OCI-LY3 (cell line): ENCODE measurements around the gene MS4A5.

Experiments
- H2AFZ ChIP-seq: fragments of 200-600, 300-600 bp; shearing (Covaris generic); 2 replicates; pipeline ENCODE4 v1.6.0; 2014; ENCODE audit warnings: antibody characterized with exemption, low read depth, low read length
- H3K27ac ChIP-seq: fragments of 200-600, 300-600 bp; sonication (generic); 2 replicates; pipeline ENCODE4 v1.5.1; 2014; ENCODE audit warnings: mild to moderate bottlenecking, low read length, moderate library complexity, mixed read lengths
- H3K27me3 ChIP-seq: fragments of 200-600, 300-600 bp; sonication (generic); 2 replicates; pipeline ENCODE4 v1.6.1; 2014; ENCODE audit warnings: low read depth, low read length, mixed read lengths
- H3K36me3 ChIP-seq: fragments of 200-600, 300-600 bp; sonication (generic); replicated peaks from 2 replicates; pipeline ENCODE3; 2014; ENCODE audit warnings: low read depth, low read length, mixed read lengths
- H3K4me1 ChIP-seq: fragments of 300-600, 200-600 bp; sonication (generic); 2 replicates; pipeline ENCODE4 v1.6.1; 2014; ENCODE audit warnings: low read length, mixed read lengths
- H3K4me2 ChIP-seq: fragments of 200-600, 300-600 bp; sonication (generic); 2 replicates; pipeline ENCODE4 v1.6.1; 2014; ENCODE audit warnings: low read length, mixed read lengths
- H3K4me3 ChIP-seq: fragments of 300-600, 200-600 bp; sonication (generic); 2 replicates; pipeline ENCODE4 v1.5.1; 2014; ENCODE audit warnings: antibody characterized with exemption, mild to moderate bottlenecking, low read length, moderate library complexity
- H3K79me2 ChIP-seq: fragments of 300-600, 200-600 bp; shearing (Covaris generic); 2 replicates; pipeline ENCODE4 v1.6.1; 2014; ENCODE audit warnings: mild to moderate bottlenecking, low read length, mixed read lengths
- H3K9ac ChIP-seq: fragments of 300-600, 200-600 bp; shearing (Covaris generic); 2 replicates; pipeline ENCODE4 v1.6.0; 2014; ENCODE audit warnings: mild to moderate bottlenecking, low read length, moderate library complexity
- H3K9me3 ChIP-seq: fragments of 200-600, 300-600 bp; shearing (Covaris generic); 2 replicates; pipeline ENCODE4 v1.6.1; 2014; ENCODE audit warnings: low read length, mixed read lengths; ENCODE audit not compliant: insufficient read depth
- H4K20me1 ChIP-seq: fragments of 200-600, 300-600 bp; sonication (generic); 2 replicates; pipeline ENCODE4 v1.6.1; 2016; ENCODE audit warnings: low read length, mixed read lengths; ENCODE audit not compliant: insufficient read depth
- CTCF ChIP-seq: fragments of 200-600, 300-600 bp; sonication (generic); IDR thresholded peaks from 2 replicates; pipeline ENCODE4 v1.5.1; 2014; ENCODE audit warnings: antibody characterized with exemption, low read length, low read depth
- EZH2phosphoT487 ChIP-seq: fragments of 200-600 bp; shearing (Covaris generic); IDR thresholded peaks from 2 replicates; pipeline ENCODE4 v1.6.1; 2018; ENCODE audit warnings: antibody characterized with exemption, mixed run types, low read depth

The MS4A5 gene

GRCh38 chr11:60429272-60429671 lies at the start of gene MS4A5:
MS4A5 (plus strand) TSS chr11:60429572; CDS start chr11:60429675, 103 bp downstream.
- no peak within 1 kb of the TSS for H3K4me3 ChIP-seq
- H3K36me3 ChIP-seq, result no peaks in the 10 kb centered on the region
- no peaks in the 10 kb centered on the region for H3K79me2 ChIP-seq
- H3K4me2 ChIP-seq, result no peak within 1 kb of the TSS
- no peak within 1 kb of the TSS for H3K9ac ChIP-seq
- H3K9me3 ChIP-seq, result no peaks in the 10 kb centered on the region
- H3K27me3 ChIP-seq, result no peaks in the 10 kb centered on the region
- H3K4me1 ChIP-seq, result no peaks in the 10 kb centered on the region
- H4K20me1 ChIP-seq, result no peaks in the 10 kb centered on the region
- no peak within 1 kb of the TSS for H2AFZ ChIP-seq
- no peak within 1 kb of the TSS for H3K27ac ChIP-seq
- TF ChIP-seq CTCF (no peak), EZH2phosphoT487 (no peak)

- H3K4me3 ChIP-seq, result no peak overlapping the region
- TF ChIP-seq CTCF (no peak), EZH2phosphoT487 (no peak)
Measured at GRCh38 chr11:60389279-60389910, 40.0 kb upstream of the MS4A5 start.

GRCh38 chr11:60390419-60390818 lies 39.0 kb upstream of the MS4A5 start:
- H3K4me1 ChIP-seq, result peaks cover 19% of the 10 kb centered on the region
- no peaks in the 10 kb centered on the region; the same call in 1 of the 2 replicates for H3K9me3 ChIP-seq
- H3K27ac ChIP-seq, result peak overlapping the region; percentile 39; the same call in 1 of the 2 replicates

More at GRCh38 chr11:60389279-60389910, 40.0 kb upstream of the MS4A5 start:
- Histone ChIP-seq H3K36me3 (peaks cover 11% of the 10 kb centered on the region), H3K9ac (no peak overlapping the region; the same call in 1 of the 2 replicates), H3K9me3 (no peaks in the 10 kb centered on the region; the same call in 1 of the 2 replicates), H3K4me1 (peaks cover 19% of the 10 kb centered on the region), H3K27me3 (no peaks in the 10 kb centered on the region), H2AFZ (peak overlapping the region; percentile 40; the same call in 1 of the 2 replicates), H3K27ac (peak overlapping the region; percentile 39), H3K79me2 (no peaks in the 10 kb centered on the region), H3K4me2 (peak overlapping the region; percentile 17), H4K20me1 (no peaks in the 10 kb centered on the region)

More at GRCh38 chr11:60390419-60390818, 39.0 kb upstream of the MS4A5 start:
- Histone ChIP-seq H3K36me3 (peaks cover 11% of the 10 kb centered on the region), H3K4me3 (no peak overlapping the region), H3K9ac (no peak overlapping the region), H3K27me3 (no peaks in the 10 kb centered on the region), H3K4me2 (no peak overlapping the region), H2AFZ (0 out of 2 replicates have a peak overlapping the region, but pooled peaks have one; percentile 40), H4K20me1 (no peaks in the 10 kb centered on the region), H3K79me2 (no peaks in the 10 kb centered on the region)
- TF ChIP-seq EZH2phosphoT487 (no peak), CTCF (no peak)
